HG03378 (cell line): ENCODE data around the gene TAPT1.

Experiments used
- ATAC-seq: cut with Tn5 transposase; IDR thresholded peaks from one replicate; pipeline ENCODE4 v1.9.1; 2021; ENCODE audit warnings: mild to moderate bottlenecking, moderate library complexity; ENCODE audit not compliant: unreplicated experiment

Gene TAPT1

DNA sequence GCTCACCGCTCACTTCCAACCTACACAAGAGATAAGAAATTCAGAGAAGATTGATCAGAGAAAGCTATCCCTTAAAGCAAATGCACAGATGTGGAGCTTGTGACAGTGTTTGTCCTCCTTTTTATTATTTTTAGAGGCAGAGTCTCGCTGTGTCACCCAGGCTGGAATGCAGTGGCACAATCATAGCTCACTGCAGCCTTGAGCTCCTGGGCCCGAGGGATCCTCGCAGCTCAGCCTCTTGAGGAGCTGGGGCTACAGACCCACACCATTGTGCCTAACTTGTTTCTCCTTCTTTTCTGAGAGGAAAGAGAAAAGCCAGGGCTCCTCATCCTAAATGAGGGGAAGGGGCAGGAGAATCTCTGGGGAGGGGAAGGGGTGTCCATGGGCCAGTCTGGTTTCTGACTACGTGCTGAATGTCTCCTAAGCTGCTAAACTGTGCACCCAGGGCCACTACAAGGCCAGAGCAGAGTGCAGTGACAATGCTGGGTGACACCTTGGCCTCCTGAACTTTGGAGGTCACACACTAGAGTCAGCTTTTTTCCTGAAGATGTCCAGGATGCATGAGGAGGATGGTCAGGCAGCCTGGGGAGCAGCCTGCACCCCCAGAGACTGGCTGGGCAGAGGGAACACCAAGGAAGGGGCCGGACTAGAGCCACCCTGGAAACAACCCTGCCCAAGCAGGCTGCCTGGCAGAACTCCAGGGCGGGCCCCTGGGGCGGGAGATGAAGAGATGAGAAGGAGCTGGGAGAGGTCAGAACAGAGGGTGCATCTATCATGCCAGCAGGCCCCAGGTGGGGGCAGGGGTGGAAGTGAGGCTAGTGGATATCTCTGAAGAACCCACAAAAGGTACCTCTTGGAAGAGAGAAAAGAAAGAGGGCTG is 87.0 kb downstream of the TAPT1 start:
- no peak for ATAC-seq

DNA sequence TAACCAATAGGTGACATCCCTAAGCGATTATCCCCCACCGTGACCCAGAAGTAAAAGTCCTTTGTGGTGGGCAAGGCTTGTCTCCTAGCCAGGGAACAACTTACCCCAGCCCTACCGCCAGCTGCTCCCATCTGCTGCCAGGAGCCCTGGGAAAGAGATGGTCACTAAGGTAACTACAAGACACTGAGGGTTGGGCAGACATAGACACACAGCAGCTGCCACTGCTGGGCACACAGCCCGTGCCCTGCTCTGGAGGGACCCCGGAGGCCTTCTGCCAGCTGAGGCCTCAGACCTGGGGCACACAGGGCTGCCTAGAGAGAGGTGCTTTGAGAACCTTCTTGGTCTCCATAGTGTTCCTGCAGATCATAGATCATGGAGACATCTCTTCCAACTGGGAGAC is 89.4 kb downstream of the TAPT1 start:
- no peak for ATAC-seq

- ATAC-seq, result no peak
Observed at GRCh38 chr4:16136311-16136710, 90.0 kb downstream of the TAPT1 start.

DNA sequence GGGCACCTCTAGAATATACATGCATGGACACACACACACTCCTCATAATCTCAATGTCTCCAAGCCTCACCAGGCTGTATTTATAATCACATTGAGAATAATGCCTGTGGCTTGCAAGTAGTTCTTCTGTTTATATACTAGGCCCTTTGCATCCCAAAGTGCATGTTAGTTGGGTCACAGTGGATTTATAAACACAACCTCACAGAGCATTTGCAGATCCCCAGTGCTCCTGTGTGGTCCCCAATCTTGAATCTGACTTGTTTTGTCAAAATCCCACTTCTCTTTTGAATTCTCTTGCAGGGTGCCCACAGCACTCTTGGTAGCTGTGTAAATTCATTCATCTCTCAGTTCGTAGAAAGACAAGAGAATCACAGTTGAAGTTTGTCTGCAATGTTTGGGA is 92.9 kb downstream of the TAPT1 start:
- no peak for ATAC-seq

GRCh38 chr4:16131293-16131692 is 95.0 kb downstream of the TAPT1 start:
- no peak for ATAC-seq

GRCh38 chr4:16129336-16129735 is 96.9 kb downstream of the TAPT1 start:
- no peak for ATAC-seq

- no peak for ATAC-seq
Observed at GRCh38 chr4:16126714-16127113, 99.6 kb downstream of the TAPT1 start.

- ATAC-seq, result no peak
Observed at GRCh38 chr4:16125571-16126445, 100.5 kb downstream of the TAPT1 start.

- no peak for ATAC-seq
Observed at GRCh38 chr4:16124232-16124631, 102.0 kb downstream of the TAPT1 start.

GRCh38 chr4:16123356-16124084 is 102.8 kb downstream of the TAPT1 start:
- no peak for ATAC-seq

DNA sequence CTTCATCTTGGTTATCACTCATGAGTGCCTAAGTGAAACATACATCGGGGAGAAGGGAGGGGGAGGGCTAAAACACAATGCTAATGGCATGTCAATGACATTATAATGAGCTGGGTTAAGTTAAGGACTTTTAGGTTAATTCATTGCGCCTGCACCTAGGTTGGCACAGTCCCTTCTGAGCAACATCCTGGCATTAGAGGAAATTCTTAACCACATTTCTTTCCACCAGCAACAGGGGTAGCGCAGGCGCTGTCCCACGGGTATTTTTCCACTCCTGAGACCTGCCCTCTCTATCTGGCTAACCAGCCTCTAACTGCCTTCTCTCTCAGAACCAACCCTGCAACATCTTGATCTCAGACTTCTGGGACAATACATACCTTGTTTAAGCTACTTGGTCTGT is 103.5 kb downstream of the TAPT1 start:
- ATAC-seq, result peak; percentile 66

DNA sequence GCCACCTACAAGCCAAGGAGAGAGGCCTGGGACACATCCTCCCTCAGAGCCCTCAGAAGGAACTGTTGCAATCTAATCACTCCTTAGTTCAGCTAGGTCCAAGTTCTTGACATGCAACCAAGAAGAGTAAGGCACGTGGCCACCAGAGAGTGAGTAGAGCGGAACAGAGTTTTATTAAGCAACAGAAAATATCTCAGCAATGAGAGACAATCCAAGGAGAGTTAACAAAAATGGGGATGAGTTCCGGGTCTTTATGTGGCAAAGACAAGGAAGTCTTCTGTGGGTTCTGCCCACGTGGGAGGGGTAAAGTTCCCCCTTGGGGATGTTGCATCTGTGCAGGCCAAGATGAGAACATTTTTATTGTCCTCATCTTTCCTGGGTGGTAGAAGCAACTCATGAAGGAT is 104.0 kb downstream of the TAPT1 start:
- ATAC-seq, result no peak

DNA sequence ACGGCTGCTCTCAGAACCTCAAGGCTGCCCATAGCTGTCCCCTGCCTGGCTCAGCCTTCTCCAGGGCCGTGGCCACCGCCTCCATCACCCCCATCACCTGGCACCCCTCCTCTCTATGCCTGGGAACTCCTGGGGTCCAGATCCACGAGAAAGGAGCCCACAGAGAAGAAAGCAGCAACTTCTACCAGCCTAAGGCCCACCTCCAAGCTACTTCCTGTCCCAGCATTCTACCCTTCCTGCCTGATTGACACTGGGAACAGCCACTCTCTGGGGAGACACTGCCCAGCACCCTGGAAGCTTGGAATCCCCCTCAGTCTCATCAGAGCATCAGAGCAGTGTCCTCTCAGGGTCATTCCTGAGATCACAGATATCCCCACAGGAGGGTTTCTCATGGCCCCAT is 105.6 kb downstream of the TAPT1 start:
- no peak for ATAC-seq

DNA sequence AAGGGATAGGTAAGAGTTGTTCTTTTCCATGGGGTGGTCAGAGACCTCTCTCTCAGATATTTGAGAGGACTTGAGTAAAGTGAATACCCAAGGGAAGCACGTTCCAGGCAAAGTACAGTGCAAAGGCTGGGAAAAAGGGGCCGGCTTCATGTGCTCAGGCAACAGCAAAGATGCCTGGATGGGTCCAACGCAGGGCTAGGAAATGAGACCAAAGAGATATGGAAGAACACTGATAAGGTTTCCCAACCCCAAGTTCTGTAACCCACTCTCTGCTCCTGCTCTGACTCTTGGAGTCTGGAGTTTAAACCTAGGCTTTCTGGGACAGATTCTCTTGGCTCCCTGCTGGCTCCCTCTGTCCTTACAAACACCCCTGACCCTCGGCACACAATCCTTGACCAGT is 106.3 kb downstream of the TAPT1 start:
- ATAC-seq, result no peak

DNA sequence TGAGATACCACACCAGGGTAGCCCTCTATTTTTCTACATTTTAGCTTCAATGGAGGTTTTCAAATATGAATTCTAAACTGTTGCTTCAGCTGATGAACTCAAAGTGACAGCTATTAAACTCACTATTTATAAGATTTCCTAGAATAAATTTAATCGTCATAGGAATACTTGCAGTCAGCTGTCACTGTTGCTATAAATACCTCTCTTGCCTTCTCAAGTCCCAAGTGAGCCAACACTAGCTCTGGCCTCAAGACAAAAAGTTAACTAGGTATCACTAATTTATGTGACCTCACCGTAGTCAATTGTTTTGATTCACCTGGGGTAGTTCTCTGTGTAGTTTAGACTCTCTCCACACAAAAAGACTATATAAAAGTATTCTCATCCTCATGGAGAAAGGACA is 108.2 kb downstream of the TAPT1 start:
- ATAC-seq, result no peak

GRCh38 chr4:16117164-16117563 is 109.1 kb downstream of the TAPT1 start:
- no peak for ATAC-seq

DNA sequence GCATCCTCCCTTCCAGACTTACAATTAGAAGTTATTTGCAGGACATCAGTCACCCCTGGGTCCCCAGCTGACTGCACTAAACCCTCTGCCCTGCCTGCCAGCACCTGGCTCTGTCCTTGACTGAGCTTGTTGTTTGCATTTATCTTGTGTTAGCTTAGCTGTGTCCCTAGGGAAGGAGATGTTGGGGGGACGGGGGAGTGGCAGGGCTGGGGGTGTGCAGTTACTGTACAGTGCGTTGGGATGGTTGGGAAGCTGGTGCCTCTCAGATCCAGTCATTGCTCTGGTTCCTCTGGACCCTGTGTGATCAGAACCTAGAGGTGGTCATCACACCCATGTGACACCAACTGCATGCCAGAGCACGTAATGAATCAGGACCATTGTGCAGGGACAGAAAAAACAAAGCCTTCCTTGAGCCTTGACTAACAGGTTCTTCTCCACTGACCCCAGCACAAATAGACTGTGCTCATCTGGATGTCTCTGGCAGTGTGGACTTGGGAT is 109.7 kb downstream of the TAPT1 start:
- no peak for ATAC-seq

DNA sequence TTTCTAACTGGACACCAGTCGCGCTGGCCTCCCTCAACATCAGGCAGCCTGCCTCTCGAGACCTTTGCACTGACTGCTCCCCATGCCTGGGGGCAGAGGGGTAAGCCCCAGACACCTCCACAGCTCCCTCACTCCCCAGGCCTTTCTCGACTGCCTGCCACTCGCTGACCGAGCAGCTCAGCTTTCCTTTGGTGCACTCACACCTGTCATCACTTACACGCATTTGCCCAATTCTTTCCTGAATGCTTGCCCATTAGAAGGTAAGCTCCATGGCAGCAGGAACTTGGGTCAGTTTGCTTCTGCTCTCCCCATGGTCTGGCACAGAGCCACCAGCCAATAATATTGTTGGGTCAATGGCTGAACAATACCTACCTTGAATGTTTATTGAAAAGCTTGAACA is 110.3 kb downstream of the TAPT1 start:
- ATAC-seq, result no peak

GRCh38 chr4:16114546-16114945 is 111.7 kb downstream of the TAPT1 start:
- ATAC-seq, result no peak

DNA sequence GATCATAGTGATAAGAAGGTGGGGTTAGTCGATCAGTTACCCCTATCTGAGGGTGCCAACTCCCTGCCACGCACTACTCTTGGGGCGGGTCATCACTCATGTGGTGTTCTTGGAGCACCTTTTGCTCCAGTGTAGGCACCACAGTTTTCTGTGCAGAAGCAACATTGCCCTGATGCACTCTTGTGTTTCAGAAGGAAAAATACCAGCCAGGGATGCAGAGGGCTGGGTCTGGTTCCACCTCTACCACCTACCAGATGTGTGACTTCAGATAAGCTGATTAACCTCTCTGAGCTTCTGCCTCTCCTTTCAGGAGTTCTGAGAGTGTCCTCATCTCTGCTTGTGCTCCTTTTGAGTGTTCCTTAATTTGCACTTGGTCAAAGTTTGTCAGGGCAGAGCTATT is 112.5 kb downstream of the TAPT1 start:
- no peak for ATAC-seq

DNA sequence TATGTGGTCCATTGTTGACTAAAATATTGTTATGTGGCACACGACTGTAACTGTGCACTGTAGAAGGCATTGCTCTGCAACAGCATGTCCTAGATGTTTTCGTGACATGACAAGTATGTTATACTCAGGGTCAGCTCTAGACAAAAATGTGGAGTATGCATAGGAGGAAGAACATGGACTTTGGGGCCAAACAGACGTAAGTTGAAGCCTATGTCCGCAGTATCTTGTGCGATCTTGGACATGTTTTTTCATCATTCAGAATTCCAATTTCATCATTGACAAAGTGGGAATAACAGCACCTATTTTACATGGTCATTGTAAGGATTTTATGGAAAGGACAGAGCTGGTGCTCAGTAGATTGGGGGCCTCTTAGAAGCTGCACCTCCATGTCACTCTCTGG is 114.7 kb downstream of the TAPT1 start:
- ATAC-seq, result no peak
